GM12872 (cell line): Measurements from ENCODE around the gene HOXD13.
A peak's percentile ranks its signal among the peaks of the same experiment; 100 is the strongest.

Experiments
- TF ChIP-seq, protein P1 (sequence below): IDR thresholded peaks from 3 replicates; pipeline ENCODE4 v1.5.1; 2011; ENCODE audit warnings: low read depth, mild to moderate bottlenecking, low read length, moderate library complexity; ENCODE audit not compliant: insufficient read depth

Gene HOXD13

GRCh38 chr2:176138923-176139660 is 46.6 kb downstream of the HOXD13 start:
- TF ChIP-seq, protein P1, sequence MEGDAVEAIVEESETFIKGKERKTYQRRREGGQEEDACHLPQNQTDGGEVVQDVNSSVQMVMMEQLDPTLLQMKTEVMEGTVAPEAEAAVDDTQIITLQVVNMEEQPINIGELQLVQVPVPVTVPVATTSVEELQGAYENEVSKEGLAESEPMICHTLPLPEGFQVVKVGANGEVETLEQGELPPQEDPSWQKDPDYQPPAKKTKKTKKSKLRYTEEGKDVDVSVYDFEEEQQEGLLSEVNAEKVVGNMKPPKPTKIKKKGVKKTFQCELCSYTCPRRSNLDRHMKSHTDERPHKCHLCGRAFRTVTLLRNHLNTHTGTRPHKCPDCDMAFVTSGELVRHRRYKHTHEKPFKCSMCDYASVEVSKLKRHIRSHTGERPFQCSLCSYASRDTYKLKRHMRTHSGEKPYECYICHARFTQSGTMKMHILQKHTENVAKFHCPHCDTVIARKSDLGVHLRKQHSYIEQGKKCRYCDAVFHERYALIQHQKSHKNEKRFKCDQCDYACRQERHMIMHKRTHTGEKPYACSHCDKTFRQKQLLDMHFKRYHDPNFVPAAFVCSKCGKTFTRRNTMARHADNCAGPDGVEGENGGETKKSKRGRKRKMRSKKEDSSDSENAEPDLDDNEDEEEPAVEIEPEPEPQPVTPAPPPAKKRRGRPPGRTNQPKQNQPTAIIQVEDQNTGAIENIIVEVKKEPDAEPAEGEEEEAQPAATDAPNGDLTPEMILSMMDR: no peak

DNA sequence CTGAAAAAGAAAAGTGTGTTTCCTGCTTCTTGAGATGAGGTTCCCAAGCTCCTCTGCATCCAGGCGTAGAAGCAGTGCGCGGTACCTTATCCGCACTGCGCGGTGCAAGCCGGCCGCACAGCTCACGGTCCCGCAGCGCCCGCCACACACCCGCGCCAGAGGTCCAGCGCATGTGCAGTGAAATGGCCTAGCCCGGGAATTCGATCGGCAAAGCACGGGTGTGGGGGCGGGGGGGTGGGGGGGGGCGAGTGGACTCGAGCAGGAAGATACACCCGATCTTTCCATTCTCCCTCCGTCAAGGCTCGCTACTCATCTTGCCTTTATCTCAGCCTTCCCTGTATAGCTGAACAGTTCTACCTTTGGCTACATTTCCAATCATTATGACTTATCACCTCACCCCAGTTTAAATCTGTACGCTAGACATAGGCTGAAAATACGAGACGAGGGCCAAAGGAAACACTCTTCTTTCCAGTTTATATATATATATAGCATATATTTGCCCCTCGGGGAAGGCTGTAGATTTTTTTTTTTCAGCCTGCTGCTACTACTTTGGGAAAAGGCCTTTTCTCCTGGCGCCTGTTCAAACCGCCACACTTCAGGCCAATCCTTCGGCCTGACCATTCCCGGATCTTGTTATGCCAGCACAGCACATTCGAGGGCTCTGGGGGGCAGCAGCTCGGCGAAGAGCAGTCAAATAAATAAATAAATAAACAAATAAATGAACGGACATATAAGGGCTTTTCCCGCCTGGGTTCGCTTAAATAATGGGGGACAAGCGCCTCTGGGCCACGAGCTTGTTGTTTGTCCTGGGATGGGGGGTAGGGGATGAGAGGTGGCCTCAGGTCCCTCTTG is 47.4 kb downstream of the HOXD13 start:
- TF ChIP-seq, protein P1: no peak

- TF ChIP-seq, protein P1: peak; percentile 87
Measured at GRCh38 chr2:176140513-176141317, 48.2 kb downstream of the HOXD13 start.

DNA sequence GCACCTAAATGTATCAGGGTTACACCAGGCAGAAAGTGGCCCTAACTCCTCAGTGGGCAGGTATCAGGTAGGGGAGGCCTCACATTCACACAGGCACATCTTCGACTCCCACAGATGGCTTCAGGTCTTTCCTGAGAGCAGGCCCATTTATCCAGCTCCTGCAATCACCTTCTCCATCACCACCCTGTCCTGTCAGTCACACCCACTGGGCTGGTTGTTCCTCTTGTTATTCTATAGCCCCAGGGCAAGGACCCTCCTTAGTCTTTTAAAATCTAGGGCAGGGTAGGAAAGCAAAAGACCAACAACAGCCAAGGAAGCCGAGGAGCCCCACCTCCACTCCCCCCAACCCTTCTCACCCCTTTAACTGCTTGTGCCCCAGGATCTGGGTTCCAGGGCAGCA is 49.8 kb downstream of the HOXD13 start:
- TF ChIP-seq, protein P1: no peak
